AG04450 (cell line): ENCODE results near the gene VEPH1. TPM values are rescaled to one million over a fixed set of nuclear protein-coding genes. Genes with fewer than 3 reads are reported as not detected.
A peak's percentile ranks its signal among the peaks of the same experiment; 100 is the strongest.

Experiments used
- CTCF ChIA-PET: fragments of 300-600, 350-600 bp; formaldehyde crosslinking; extraction: SDS; loops from one replicate; lab custom pipeline; 2022; ENCODE audit warnings: antibody characterized with exemption, inconsistent platforms; lab: Charles Lee
- POLR2A ChIA-PET: fragments of 350-600 bp; formaldehyde crosslinking; extraction: SDS; loops from one replicate; lab custom pipeline; 2021; ENCODE audit warnings: antibody characterized with exemption, inconsistent platforms; lab: Yijun Ruan, JAX
- DNase-seq: peaks from one replicate; pipeline ENCODE4 v3.0.0-alpha.2; 2011; ENCODE audit warnings: low read depth, low spot score
- H3K27ac ChIP-seq: one replicate; pipeline ENCODE4 v1.5.1; 2012; ENCODE audit warnings: low read depth, low read length, control low read depth
- H3K27me3 ChIP-seq: one replicate; pipeline ENCODE4 v1.6.0; 2012; ENCODE audit warnings: low read length; ENCODE audit not compliant: control insufficient read depth, insufficient read depth
- H3K4me3 ChIP-seq: 2 replicates; pipeline ENCODE4 v1.5.1; 2011; ENCODE audit warnings: mild to moderate bottlenecking, low read depth, low read length, control low read depth
- H3K9me3 ChIP-seq: 2 replicates; pipeline ENCODE4 v1.5.1; 2012; ENCODE audit warnings: low read length; ENCODE audit not compliant: control insufficient read depth, insufficient read depth
- polyA plus RNA-seq: library from polyadenylated mRNA; depleted of rRNA; stranded (reverse); fragments of >200 nt; gene quantifications from 2 replicates; pipeline ENCODE4 v1.2.3, GENCODE V29; 2011
- TF ChIP-seq, protein P1 (sequence below): IDR thresholded peaks from 2 replicates; pipeline ENCODE4 v1.5.1; 2011; ENCODE audit warnings: low read depth, low read length, control low read depth, inconsistent platforms

Gene VEPH1
- polyA plus RNA-seq, 1 experiment = 36.4 TPM

DNA sequence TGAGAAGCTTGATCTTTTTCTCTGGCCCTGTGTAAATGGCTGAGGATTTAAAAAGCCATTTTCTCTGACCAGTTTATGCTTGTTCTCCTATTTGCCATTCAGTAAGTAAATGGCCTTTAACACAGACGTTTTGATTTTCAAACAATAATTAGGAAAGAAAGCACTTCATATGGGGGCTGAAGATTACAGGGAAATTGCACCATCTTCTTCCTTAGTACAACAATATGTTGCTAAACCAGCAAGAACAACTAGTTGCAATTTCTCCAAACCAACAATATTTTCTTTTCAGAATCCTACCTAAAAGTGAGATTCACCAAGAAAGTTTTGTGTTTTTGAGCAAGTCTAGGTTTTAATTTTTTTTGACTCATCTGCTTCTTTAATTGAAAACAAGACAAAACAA lies 262.8 kb downstream of the VEPH1 start:
- no peak for DNase-seq
- Histone ChIP-seq H3K27me3 (no peaks in the 10 kb centered on the region), H3K9me3 (no peaks in the 10 kb centered on the region), H3K4me3 (no peak overlapping the region), H3K27ac (no peak overlapping the region)
- TF ChIP-seq, protein P1, sequence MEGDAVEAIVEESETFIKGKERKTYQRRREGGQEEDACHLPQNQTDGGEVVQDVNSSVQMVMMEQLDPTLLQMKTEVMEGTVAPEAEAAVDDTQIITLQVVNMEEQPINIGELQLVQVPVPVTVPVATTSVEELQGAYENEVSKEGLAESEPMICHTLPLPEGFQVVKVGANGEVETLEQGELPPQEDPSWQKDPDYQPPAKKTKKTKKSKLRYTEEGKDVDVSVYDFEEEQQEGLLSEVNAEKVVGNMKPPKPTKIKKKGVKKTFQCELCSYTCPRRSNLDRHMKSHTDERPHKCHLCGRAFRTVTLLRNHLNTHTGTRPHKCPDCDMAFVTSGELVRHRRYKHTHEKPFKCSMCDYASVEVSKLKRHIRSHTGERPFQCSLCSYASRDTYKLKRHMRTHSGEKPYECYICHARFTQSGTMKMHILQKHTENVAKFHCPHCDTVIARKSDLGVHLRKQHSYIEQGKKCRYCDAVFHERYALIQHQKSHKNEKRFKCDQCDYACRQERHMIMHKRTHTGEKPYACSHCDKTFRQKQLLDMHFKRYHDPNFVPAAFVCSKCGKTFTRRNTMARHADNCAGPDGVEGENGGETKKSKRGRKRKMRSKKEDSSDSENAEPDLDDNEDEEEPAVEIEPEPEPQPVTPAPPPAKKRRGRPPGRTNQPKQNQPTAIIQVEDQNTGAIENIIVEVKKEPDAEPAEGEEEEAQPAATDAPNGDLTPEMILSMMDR = no peak
- POLR2A ChIA-PET = no interaction called here
- CTCF ChIA-PET = interaction anchor here (1.1 to 1.3 kb wide), 2 partner anchors 12 to 95 kb away, joined by 4 read pairs; no protein-coding TSS in a partner anchor

DNA sequence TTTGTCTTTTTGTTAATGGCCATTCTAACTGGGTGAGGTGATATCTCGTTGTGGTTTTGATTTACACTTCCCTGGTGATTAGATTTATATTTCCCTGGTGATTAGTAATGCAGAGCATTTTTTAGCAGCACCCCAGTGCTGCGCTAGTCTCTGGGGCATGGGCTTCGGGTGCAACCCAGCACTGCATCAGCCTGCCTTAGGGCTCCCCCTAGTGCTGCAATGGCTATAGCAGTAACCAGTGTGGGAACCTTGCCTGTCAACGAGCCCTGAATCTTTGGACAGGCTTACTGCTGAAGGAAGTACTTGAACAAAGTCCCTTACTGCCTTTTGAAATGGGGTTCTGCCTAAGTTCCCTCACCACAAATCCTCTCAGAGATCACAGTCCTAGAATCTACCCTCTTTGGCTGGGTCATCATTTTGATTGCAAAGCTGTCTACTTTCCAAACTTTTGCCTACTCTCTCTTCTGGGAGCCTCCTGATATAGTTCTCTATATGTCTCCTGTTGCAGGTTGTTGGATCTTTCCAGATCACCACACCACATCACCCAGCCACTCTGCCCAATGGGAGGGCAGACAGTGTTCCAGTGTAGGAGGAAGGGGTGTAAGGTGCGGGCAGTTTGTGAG lies 264.0 kb downstream of the VEPH1 start:
- no peak overlapping the region for H3K4me3 ChIP-seq
- H3K27ac ChIP-seq = no peak overlapping the region
- DNase-seq = no peak
- H3K27me3 ChIP-seq = no peaks in the 10 kb centered on the region
- CTCF ChIA-PET = interaction anchor here (0.6 to 1.3 kb wide), 6 partner anchors 13 to 124 kb away, joined by 3 to 4 read pairs (median 4); no protein-coding TSS in a partner anchor
- TF ChIP-seq, protein P1 = peak; percentile 74
- POLR2A ChIA-PET = interaction anchor here (0.6 kb wide), 1 partner anchor 306 kb away, joined by 3 read pairs; no protein-coding TSS in a partner anchor
- no peaks in the 10 kb centered on the region for H3K9me3 ChIP-seq

DNA sequence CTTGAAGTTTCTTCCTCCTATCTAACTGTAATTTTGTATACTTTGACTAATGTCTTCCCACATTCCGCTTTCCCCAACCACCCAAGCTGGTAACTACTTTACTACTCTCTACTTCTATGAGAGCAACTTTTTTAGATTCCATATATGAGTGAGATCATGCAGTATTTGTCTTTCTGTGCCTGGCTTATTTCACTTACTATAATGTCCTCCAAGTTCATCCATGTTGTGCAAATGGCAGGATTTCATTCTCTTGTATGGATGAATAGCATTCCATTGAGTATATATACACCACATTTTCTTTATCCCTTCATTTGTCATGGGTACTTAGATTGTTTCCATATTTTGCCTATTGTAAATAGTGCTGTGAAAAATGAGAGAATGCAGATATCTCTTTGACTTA lies 264.8 kb downstream of the VEPH1 start:
- ChIA-PET CTCF (interaction anchor here (0.9 kb wide), 1 partner anchor 254 kb away, joined by 5 read pairs; no protein-coding TSS in a partner anchor), POLR2A (interaction anchor here (1.1 kb wide), 1 partner anchor 63 kb away, joined by 3 read pairs; no protein-coding TSS in a partner anchor)
- H3K27ac ChIP-seq = no peak overlapping the region
- TF ChIP-seq, protein P1 = no peak
- no peaks in the 10 kb centered on the region for H3K9me3 ChIP-seq
- H3K27me3 ChIP-seq = no peaks in the 10 kb centered on the region
- no peak overlapping the region for H3K4me3 ChIP-seq
- DNase-seq = no peak

DNA sequence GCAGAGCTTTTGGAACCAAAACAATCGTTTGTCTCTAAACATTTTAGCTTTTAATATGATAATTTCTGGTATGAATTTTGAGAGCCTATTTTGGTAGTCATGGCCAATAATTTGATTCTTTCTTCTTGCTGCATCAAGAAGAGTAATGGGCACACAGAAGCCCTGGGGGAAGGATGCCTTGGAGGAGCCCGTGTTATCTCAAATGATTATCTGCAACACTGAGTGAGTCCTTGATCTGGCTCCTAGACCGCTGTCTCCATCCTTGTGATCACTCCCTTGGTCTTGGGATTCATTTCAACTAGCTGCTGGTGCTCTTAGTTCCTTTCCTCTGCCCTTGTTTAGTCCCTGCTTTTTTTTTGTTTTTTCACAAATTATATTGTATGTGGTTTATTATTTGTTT lies 265.3 kb downstream of the VEPH1 start:
- ChIA-PET POLR2A (interaction anchor here (1.1 kb wide), 1 partner anchor 63 kb away, joined by 3 read pairs; no protein-coding TSS in a partner anchor), CTCF (interaction anchor here (0.9 to 1.4 kb wide), 2 partner anchors 255 to 295 kb away, joined by 4 to 5 read pairs; no protein-coding TSS in a partner anchor)
- TF ChIP-seq, protein P1 = no peak
- no peak for DNase-seq
- H3K4me3 ChIP-seq = no peak overlapping the region
- no peaks in the 10 kb centered on the region for H3K9me3 ChIP-seq
- no peaks in the 10 kb centered on the region for H3K27me3 ChIP-seq
- no peak overlapping the region for H3K27ac ChIP-seq

- TF ChIP-seq, protein P1 = no peak
- H3K27me3 ChIP-seq = no peaks in the 10 kb centered on the region
- ChIA-PET CTCF (interaction anchor here (1.3 kb wide), 1 partner anchor 258 kb away, joined by 4 read pairs; no protein-coding TSS in a partner anchor), POLR2A (no interaction called here)
- no peak overlapping the region for H3K27ac ChIP-seq
- DNase-seq = no peak
- H3K9me3 ChIP-seq = no peaks in the 10 kb centered on the region
- no peak overlapping the region for H3K4me3 ChIP-seq
These were observed 267.9 kb downstream of the VEPH1 start for GRCh38 chr3:157235291-157235690.
